Fibroblast of skin of right quadriceps (primary cell): ENCODE data around the gene RCN1.
"Not testable (repeated sequence)": the region's sequence is repeated elsewhere in the genome, so short reads cannot be mapped to it uniquely, and the experiment has no call there.

Experiments used
- DNase-seq: peaks from one replicate; pipeline ENCODE4 v3.0.0-alpha.2; 2013

The RCN1 gene

DNA sequence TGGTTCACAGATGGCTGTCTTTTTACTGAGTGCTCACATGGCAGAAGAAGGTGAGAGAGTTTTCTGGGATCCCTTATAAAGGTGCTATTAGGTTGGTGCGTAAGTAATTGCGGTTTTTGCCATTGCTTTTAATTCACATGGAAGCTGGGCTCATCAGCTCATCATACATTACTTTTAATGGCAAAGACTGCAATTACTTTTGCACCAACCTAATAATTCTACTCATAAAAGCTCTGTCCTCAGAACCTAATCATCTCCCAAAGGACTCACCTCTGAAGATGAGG is 23.0 kb downstream of the RCN1 start:
- no peak for DNase-seq

DNA sequence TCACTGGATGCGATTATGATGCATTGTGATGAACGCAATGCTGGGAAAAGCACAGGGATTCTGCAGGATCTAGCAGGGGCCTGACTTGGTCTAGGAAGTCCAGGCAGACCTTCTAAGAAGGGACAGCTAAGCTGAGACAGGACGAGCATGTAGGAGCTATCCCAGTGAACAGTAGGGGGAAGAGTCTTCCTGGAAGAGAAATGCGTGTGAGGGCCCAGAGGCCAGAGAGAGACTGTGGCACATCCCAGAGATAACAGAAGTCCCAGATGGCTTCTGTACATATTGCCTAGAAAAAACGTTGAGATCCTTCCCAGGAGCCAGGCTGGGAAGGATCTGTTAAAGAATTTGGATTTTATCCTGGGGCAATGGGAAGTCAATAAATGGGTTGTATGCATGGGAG is 24.6 kb downstream of the RCN1 start:
- DNase-seq = no peak

DNA sequence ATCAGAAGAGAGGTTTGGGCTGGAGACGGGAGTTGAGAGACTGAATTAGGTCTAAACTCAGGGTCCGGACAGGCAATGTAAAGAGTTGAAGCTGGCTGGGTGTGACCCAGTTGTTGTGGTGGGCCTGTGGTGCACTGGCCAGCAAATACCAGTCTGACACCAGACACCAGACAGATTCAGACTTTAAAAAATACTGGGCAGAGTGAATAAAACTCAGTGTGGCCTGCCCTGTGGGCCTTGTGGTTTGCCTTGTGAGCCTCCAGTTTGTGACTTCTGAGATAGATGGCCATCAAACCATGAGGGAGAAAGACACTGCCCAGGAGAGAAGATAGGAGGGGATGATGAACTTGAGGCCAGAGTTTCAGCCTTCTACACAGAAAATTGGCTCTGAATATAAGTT is 25.8 kb downstream of the RCN1 start:
- DNase-seq = no peak

DNA sequence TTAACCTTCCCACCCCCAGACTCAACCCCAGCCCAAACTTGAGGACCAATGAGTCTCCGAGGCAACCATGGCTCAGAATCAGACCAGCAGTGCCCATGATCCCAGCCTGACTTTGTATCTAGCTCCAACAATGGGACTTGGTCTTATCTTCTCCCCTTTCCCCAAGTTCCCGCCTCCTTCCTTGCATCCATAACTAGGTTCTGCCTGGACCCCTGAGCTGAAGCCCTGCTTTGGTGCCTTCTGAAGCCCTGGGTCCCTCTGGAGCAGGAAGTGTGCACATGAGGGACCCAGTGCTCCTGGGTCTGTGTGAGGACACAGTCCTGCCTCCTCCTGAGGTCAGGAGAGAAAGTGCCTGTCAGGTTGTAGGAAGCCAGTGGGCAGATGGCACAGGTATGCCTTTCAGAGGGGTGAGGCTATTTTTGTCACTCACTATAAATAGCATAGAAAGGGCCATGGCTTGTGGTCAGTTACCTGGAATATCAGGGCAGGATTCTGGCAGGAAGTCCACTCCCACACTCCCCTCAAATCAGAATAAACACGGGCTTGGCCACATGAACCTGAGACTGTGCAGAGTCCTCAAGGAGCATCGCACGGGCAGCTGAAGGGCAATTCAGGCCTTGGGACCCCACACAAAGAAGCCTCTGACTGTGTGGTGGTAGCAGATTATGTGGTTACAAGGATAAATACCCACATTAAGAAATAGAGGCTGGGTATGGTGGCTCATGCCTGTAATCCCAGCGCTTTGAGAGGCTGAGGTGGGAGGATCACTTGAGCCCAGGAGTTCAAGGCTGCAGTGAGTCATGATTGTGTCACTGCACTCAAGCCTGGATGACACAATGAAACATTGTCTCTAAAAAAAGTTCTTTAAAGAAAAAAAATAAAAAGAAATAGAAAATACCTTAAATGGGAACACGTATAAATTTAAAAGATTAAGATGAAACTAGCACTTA is 27.4 kb downstream of the RCN1 start:
- DNase-seq = peak; percentile 61

DNA sequence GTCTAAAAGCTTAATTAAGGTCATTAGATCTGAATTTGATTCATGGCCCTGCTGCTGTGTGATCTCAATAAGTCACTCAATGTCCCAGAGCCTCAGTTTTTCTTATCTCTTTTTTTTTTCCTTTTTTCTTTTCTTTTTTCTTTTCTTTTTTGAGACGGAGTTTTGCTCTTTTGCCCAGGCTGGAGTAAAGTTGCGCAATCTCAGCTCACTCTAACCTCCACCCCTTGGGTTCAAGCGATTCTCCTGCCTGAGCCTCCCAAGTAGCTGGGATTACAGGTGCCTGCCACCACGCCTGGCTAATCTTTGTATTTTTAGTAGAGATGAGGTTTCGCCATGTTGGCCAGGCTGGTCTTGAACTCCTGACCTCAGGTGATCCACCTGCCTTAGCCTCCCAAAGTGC is 28.3 kb downstream of the RCN1 start:
- not testable (repeated sequence) for DNase-seq

DNA sequence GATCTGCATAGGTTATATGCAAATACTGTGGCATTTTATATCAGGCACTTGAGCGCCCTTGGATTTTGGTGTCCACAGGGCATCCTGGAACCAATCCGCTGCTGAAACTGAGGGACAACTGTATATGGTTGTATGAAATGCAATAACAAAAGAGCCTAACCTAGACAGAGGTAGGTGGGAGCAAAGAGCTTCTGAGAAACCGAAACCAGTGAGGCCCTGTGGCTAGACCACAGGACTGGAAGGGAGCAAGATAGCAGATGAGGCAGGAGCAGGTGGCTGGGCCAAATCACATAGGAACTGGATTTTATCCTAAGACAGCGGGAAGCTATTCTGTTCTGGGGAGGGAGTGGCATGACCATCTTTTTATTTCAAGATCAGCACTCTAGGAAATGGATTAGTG is 30.1 kb downstream of the RCN1 start:
- no peak for DNase-seq

DNA sequence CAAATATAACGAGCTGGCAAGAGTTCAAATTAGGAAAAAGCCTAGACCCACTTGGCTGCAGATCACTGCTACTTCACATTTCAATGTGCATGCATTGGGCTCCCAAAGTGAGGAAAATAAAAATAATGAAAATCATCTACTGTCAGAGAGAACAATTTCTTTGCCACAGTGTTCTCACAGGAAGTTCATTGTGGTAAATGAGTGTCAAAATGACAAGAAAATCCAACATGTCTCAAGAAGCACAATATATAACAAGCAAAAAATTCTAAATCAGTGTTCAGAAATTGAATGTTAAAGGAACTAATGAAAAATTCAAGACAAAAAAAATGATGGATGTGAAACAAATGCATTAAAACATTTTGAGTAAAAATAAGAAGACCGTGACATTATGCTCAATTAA is 31.3 kb downstream of the RCN1 start:
- no peak for DNase-seq

DNA sequence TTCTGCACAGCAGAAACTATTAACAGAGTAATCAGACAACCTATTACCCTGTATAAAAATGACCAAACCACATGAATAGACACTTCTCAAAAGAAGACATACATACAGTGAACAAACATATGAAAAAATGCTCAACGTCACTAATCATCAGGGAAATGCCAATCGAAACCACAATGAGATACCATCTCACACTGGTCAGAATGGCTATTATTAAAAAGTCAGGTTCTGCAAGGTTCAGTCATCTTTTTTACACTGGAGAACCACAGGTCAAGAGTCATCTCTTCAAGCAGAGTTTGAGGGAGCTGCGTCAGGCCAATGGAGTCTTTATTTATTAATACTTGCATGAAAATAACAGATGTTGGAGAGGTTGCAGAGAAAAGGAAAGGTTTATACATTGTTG is 40.4 kb downstream of the RCN1 start:
- no peak for DNase-seq

DNA sequence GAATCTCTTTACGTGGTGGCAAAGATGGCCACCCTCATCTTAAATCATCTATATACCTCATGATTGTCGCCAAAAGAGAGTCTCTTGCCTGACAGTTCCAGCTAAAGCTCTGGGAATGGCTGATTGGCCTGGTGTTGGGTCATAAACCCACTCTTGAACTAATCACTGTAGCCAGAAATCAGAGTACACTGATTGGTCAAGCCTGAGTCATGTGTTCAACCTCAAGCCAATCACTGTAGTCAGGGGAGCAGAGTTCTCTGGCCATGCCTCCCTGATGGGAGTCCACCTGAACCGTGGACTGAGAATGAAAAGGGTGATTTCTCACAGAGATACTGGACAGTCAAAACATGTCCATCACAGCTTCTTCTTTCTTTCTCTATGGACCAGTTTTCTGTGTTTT is 45.8 kb downstream of the RCN1 start:
- no peak for DNase-seq

DNA sequence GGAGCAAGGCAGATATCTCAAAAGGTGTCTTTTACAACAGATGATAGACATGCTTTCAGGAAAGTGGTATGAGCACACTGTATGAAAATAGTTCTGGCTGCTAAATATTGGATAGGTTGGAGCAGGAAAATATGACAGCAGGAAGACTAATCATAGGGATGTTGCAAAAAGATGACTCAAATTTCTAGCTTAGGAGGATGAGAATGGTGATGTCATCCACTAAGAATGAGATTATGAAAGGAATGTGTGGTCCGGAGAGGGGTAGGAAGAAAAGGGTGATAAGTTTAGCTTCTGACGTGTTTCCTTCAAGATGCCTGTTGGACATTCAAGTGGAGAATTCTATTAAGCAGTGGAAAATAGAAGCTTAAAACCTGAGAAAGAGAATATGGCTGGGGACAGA is 46.4 kb downstream of the RCN1 start:
- peak; percentile 97 for DNase-seq

DNA sequence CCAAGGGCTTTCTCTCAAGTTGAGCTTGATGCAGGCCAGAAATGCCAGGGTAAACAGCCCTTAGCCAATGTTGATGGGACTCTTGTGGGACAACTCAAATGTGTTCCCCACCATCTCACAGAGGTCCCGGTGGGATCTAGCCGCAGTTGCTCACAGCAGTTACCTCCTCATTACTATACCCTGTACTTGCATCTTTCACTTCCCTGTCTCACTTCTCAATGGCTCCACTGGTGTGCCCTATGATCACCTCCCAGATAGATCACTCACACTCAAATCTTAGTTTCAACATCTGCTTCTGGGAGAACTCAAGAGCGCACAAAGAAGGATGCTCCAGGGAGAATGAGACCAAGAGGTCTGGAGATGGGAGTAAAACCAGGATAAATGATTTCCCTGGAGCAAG is 47.0 kb downstream of the RCN1 start:
- no peak for DNase-seq

DNA sequence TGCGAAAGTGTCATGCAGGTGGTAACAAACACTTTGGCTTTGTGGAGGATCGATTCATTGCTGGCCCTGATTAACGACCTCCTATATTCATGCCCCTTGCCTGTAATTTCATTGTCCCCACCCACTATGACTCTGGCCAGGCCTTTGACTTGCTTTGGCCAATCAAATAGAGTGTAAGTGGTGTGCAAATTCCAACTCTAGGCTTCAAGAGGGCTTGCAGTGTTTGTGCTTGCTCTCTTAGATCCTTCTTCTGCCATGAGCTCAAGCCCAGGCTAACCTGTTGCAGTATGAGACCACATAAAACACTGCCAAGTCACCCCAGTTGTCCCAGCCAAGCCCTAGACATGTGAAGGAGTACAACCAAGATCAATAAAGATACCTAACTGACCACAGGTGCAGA is 48.0 kb downstream of the RCN1 start:
- DNase-seq = no peak

DNA sequence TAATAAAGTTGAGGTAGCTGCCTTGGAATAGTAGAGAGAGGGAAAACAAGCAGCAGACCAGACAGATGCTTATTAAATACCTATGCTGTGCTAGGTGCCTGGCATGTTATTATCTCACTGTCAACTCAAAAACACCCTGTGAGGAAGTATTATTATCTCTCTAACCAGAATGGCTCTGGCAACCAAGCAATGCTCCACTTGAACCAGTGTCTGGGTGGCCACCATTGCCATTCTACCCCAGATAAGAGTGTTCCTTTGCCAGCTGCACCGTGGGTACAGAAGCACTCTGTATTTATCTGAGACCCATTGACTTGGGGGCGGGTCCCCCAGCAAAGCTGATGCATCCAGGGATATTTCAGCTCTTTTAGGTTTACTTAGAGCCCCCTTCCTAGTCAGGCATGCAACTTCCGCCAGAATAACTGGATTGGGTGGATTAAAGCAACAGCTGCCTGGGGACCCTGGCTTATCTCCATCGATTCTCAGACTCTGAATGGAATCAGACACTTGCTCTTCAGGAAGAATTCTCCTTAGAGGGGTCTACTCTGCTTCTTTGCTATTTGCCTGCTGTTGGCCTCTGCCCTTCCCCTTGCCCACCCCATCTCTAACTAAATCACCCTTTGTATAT is 49.1 kb downstream of the RCN1 start:
- no peak for DNase-seq

DNA sequence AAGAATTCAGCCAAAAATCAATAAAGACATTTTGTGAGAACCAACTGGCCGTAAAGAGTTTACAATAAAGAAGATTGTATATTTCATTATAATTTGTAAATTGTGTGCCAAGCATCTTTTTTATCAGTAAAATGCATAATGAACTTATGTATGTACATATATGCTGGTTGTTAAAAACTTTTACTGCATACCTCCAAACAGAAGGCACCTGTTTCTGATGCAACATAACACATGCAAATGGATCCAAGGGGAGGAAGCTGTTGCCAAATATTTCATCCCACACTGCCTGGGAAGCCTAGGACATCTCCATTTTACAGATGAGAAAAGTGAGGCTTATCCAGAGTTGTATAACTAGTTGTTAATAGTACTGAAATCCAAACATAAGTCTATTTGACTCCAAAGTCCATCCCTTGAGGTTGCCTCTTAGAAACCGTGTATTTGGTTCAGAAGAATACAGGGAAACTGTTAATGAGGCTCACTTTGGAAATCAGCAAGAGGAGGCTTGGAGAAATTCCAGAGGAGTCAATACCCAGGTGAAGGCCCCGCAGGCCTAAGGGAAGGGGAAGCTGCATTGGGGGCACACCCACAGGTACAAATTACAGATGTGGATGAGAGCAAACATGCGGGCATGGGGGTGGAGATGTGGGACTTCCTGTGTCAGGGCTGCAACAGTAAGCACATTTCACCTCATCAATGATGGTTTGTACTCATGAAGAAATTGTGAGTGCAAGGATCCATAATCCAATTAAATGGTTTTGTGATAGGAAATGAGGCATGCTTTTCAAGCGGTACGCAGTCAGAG is 51.1 kb downstream of the RCN1 start:
- no peak for DNase-seq

DNA sequence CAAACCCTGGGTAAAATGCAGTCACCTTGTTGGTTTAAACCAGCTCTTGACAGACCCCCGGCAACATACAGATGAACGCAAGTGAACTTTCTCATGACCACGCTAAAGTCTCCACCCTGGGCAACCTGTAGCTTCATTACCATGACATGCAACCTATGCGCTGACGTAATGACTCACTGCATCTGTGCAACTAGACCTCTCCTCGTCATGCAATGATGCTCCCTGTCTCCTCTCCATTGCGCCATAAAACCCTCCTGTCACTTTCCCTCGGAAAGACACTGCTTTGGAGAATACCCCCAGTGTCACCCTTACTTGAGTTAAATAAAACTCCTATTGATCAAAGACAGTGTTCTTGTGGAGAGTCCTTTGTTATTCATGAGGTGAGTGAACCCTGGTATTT is 52.5 kb downstream of the RCN1 start:
- DNase-seq = no peak

DNA sequence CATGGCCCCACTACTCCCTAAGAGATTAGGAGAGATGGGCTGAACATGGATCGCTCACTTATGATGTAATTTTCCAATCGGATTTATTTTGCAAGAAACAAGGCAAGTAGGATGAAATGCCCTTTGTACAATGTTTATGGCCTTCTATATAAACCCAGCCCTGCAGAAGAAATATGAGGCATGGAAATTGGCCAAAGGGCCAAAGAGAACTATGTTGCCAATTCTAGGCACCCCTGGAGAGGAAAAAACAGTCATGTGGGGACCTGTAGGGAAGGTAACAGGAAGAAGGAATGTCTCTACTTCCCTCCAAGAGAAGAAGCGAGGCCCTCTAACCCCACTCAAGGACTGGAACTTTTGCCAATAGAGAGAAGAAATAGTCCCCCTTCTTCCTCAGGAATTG is 54.4 kb downstream of the RCN1 start:
- DNase-seq = no peak

DNA sequence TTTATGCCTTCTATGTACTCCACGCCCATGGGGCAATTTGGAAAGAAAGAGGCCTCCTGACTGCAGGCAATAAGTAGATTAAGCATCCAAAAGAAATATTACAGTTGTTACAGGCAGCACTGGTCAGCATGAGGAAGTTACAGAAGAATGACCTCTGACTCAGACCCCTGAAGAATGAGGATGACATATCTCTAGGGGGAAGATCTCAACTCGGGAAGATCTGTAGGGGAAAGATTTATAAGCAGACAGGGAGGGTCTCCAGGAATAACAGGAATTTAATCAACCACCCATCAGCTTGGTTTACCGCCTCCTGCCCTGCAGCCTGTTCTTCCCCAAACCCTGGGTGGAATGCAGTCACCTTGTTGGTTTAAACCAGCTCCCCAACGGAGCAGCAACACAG is 58.0 kb downstream of the RCN1 start:
- no peak for DNase-seq

DNA sequence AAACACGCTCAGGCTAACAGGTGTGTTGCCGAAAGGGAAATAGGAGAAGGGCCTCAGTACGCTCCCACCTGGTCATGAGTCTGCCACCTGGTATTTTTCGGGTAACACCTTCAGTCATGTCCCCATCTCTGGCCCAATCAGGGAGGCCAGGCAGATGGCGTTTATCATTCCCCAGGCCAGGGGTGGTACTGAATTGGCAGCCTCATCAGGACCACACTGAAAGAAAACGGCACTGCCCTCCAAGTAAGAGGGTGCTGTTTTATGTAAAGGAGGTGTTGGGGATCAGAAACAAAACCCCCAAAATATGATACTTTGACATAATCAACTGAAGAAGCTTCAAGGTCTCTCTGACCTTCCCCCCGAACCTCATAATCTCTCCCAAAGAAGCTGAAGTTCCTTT is 58.9 kb downstream of the RCN1 start:
- DNase-seq = no peak

DNA sequence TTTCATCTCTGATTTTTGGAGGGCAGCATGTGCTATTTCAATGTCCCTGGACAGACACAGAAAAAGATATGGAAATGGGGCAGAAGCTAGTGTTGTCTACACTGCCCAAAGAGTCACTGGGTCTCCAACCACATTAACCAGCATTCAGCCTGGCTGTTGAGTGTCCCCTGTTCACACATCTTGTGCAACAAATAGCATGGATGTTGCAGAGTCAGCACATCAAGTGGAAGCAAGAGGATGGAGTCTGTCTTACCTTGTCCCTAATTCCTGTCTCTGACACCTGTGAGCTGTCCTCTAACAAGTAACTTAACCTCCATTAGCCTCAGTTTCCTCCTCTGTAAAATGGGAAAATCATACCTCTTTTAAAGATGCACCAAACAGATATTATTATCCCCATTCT is 60.2 kb downstream of the RCN1 start:
- no peak for DNase-seq

DNA sequence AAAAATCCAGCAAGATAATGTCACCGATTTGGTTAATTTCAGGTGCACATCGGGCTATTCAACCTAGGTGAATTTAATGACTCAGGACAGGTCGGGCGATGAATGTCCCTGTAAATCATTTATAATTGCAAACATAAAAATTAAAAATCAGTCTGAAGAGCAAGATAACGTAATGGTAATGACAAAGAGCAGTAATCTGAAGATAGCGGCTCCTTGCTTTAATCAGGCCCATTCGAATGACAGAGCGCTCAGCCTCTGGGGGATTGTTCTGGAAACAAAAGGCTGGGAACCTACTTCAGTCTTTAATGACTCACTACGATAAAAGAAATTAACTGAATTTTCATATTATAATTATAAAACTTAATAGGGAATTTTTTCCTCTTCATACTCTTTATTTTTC is 61.3 kb downstream of the RCN1 start:
- no peak for DNase-seq

DNA sequence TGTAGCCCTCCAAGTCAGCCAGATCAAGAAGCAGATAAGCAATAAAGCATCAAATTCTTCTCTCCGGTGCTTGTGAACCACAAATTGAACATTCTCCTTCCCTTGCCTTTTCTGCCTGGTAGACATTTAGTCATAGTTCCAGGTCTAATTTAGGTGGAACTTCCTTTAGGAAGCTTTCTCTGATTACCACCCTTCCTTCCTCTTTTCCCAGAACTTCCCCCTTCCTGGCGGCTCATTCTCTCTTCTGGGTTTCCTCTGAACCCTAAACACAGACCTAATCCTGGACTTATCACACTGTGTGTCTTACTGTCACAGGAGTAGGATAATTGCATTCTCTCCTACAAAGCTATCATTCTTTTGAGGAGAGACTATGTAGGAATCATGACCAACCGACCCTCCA is 61.9 kb downstream of the RCN1 start:
- DNase-seq = no peak

DNA sequence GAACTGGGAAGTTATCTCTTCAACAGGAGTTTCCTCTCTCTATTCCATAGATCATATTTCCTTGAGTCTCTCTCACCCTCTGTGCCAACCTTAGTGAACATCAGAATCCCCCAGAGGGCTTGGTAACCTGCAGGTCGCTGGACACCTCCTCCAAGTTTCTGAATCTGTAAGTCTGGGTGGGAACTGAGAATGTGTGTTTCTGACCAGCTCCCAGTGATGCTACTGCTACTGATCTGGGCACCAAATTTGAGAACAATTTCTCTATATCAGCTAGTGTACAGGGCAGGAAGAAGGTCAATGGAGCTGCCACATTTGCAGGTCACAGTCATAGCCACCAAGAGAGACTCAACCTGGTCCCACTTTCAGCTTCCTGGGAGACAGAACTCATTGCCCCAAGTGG is 62.9 kb downstream of the RCN1 start:
- DNase-seq = no peak

DNA sequence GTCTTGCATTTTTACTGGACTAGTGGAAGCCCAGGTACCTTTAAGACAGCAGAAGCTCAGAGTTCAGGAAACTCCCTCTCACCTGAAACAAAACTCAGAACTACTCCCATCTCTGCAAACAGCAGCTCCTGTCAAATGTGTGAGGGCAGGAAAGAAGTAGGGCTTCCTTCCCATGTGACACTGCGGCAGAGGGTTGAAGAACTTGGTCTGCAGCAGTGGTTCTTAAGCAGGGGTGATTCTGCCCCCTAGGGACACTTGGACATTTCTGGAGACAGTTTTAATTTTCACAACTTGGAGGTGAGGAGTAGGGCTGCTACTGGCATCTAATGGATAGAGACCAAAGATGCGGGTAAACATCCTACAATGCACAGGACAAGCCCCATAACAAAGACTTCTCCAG is 63.4 kb downstream of the RCN1 start:
- peak; percentile 32 for DNase-seq
